Left colon (tissue), 2 donors: ENCODE data around the gene HBG2. TPM values are rescaled to one million over a fixed set of nuclear protein-coding genes. Genes with fewer than 3 reads are reported as not detected.
"Not testable (repeated sequence)": the region's sequence is repeated elsewhere in the genome, so short reads cannot be mapped to it uniquely, and the experiment has no call there.

Experiments used
- ATAC-seq: fragments of 200-7000 bp; cut with Tn5 transposase; one replicate; pipeline ENCODE4 v1.9.1; 2020; ENCODE audit warnings: mild to moderate bottlenecking, moderate library complexity
- DNase-seq, 2 donors: peaks; one replicate each; pipeline ENCODE4 v3.0.0-alpha.2; 2020
- intact Hi-C, 2 donors: fragments of 100-400 bp; cut with DNase I in 1 of 2; cut with micrococcal nuclease in 1 of 2; formaldehyde crosslinking; loops; one replicate each; pipeline versions ENCODE4 v1.11.2 to v1.14.0; 2022; cut with DNase I, micrococcal nuclease
- total RNA-seq, 2 donors: library from RNA; stranded (reverse); fragmentation: NEBNext Ultra II Directional; extraction: Animal tissue kit (Norgen Biotek cat#: 25700); gene quantifications; one replicate each; pipeline ENCODE4 v1.2.1, GENCODE V29; 2021
- donor health status: DM: no; HTN: no; CAD: no.
- donor health status: DM: yes; HTN: yes; CAD: no.

HBG2 gene
- total RNA-seq, 2 donors from 2014 or later: not detected

- ATAC-seq: no peak
- intact Hi-C loops: no loop called here
- no peak for DNase-seq
These were observed 29.3 kb upstream of the HBG2 start for GRCh38 chr11:5283882-5284281.

GRCh38 chr11:5283086-5283485 is 28.5 kb upstream of the HBG2 start:
- ATAC-seq: no peak
- intact Hi-C loops: no loop called here
- DNase-seq: no peak

- intact Hi-C loops: no loop called here
- ATAC-seq (no peak), DNase-seq (no peak)
These were observed 28.0 kb upstream of the HBG2 start for GRCh38 chr11:5282628-5283027.

GRCh38 chr11:5281596-5281995 is 27.0 kb upstream of the HBG2 start:
- no peak for ATAC-seq
- no peak for DNase-seq
- intact Hi-C loops: no loop called here

GRCh38 chr11:5280582-5281102 is 26.1 kb upstream of the HBG2 start:
- DNase-seq (no peak), ATAC-seq (no peak)
- intact Hi-C loops: no loop called here

- DNase-seq (no peak), ATAC-seq (no peak)
- intact Hi-C loops: no loop called here
These were observed 25.0 kb upstream of the HBG2 start for GRCh38 chr11:5279471-5280090.

- DNase-seq (no peak), ATAC-seq (no peak)
- intact Hi-C loops: no loop called here
These were observed 23.3 kb upstream of the HBG2 start for GRCh38 chr11:5277807-5278382.

- ATAC-seq (no peak), DNase-seq (no peak)
- intact Hi-C loops: no loop called here
These were observed 22.1 kb upstream of the HBG2 start for GRCh38 chr11:5276697-5277096.

- DNase-seq (no peak), ATAC-seq (no peak)
- intact Hi-C loops: no loop called here
These were observed 21.0 kb upstream of the HBG2 start for GRCh38 chr11:5275369-5276110.

- DNase-seq (no peak), ATAC-seq (no peak)
- intact Hi-C loops: no loop called here
These were observed 19.8 kb upstream of the HBG2 start for GRCh38 chr11:5274395-5274794.

- no peak for ATAC-seq
- no peak for DNase-seq
- intact Hi-C loops: no loop called here
These were observed 17.9 kb upstream of the HBG2 start for GRCh38 chr11:5272395-5273017.

- DNase-seq (no peak), ATAC-seq (no peak)
- intact Hi-C loops: no loop called here
These were observed 15.2 kb upstream of the HBG2 start, which contains the start of gene HBE1 for GRCh38 chr11:5269715-5270147. TSS of gene HBE1 (minus strand) at chr11:5269945. CDS start at chr11:5269890, 55 bp downstream.

- no peak for DNase-seq
- intact Hi-C loops: no loop called here
- no peak for ATAC-seq
These were observed 12.5 kb upstream of the HBG2 start for GRCh38 chr11:5267033-5267563.

GRCh38 chr11:5266609-5267008 is 12.0 kb upstream of the HBG2 start:
- ATAC-seq: no peak
- intact Hi-C loops: no loop called here
- no peak for DNase-seq

GRCh38 chr11:5265832-5266231 is 11.3 kb upstream of the HBG2 start:
- ATAC-seq: no peak
- intact Hi-C loops: no loop called here

GRCh38 chr11:5258543-5259262 is 4.1 kb upstream of the HBG2 start:
- ATAC-seq (no peak), DNase-seq (no peak)
- intact Hi-C loops: no loop called here

More at GRCh38 chr11:5265832-5266231, 11.3 kb upstream of the HBG2 start:
- no peak for DNase-seq

GRCh38 chr11:5257296-5257695 is 2.7 kb upstream of the HBG2 start:
- intact Hi-C loops: no loop called here
- no peak for DNase-seq
- no peak for ATAC-seq

GRCh38 chr11:5254023-5254422 is 558 bp downstream of the HBG2 start:
- intact Hi-C loops, DNase-seq, ATAC-seq: not testable (repeated sequence)

GRCh38 chr11:5253440-5253839 is 1.1 kb downstream of the HBG2 start:
- DNase-seq, ATAC-seq, intact Hi-C loops: not testable (repeated sequence)
